GM12864 (cell line): ENCODE data around the gene CYTH2.

ENCODE experiments used
- DNase-seq: peaks from one replicate; pipeline ENCODE4 v3.0.0-alpha.2; 2011; ENCODE audit warnings: low read depth
- H3K4me3 ChIP-seq: 2 replicates; pipeline ENCODE4 v1.5.1; 2011; ENCODE audit warnings: mild to moderate bottlenecking, low read depth, low read length, control low read depth
- TF ChIP-seq, protein P1 (sequence below): IDR thresholded peaks from 2 replicates; pipeline ENCODE4 v1.5.1; 2011; ENCODE audit warnings: low read depth, mild to moderate bottlenecking, moderate library complexity, low read length, control low read depth, inconsistent platforms; ENCODE audit errors: missing control alignments

Gene CYTH2

DNA sequence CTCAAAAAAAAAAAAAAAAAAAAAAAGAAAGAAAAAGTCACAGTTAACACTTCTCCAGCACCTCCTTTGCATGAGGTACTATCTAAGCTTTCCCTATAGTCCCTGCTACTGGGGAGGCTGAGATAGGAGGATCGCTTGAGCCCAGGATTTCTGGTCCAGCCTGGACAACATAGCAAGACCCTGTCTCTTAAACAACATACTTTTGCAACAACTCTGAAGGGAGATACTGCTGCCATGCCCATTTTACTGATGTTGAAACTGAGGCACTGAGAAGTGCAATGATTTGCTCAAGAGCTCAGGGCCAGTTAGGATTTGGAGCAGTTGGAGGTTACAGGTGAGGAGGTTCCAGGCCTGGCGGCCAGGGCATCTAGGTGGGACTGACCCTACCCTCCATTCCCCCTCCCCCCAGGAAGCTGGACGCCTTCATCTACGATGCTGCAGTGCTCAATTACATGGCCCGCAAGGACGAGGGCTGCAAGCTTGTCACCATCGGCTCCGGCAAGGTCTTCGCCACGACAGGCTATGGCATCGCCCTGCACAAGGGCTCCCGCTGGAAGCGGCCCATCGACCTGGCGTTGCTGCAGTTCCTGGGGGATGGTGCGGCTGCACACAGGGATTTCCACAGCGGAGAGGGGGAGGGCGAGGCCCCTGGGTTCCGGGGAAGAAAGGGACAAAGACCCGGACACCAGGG, 27.7 kb upstream of the CYTH2 start:
- DNase-seq: no peak
- no peak overlapping the region for H3K4me3 ChIP-seq
- TF ChIP-seq, protein P1, sequence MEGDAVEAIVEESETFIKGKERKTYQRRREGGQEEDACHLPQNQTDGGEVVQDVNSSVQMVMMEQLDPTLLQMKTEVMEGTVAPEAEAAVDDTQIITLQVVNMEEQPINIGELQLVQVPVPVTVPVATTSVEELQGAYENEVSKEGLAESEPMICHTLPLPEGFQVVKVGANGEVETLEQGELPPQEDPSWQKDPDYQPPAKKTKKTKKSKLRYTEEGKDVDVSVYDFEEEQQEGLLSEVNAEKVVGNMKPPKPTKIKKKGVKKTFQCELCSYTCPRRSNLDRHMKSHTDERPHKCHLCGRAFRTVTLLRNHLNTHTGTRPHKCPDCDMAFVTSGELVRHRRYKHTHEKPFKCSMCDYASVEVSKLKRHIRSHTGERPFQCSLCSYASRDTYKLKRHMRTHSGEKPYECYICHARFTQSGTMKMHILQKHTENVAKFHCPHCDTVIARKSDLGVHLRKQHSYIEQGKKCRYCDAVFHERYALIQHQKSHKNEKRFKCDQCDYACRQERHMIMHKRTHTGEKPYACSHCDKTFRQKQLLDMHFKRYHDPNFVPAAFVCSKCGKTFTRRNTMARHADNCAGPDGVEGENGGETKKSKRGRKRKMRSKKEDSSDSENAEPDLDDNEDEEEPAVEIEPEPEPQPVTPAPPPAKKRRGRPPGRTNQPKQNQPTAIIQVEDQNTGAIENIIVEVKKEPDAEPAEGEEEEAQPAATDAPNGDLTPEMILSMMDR: no peak

DNA sequence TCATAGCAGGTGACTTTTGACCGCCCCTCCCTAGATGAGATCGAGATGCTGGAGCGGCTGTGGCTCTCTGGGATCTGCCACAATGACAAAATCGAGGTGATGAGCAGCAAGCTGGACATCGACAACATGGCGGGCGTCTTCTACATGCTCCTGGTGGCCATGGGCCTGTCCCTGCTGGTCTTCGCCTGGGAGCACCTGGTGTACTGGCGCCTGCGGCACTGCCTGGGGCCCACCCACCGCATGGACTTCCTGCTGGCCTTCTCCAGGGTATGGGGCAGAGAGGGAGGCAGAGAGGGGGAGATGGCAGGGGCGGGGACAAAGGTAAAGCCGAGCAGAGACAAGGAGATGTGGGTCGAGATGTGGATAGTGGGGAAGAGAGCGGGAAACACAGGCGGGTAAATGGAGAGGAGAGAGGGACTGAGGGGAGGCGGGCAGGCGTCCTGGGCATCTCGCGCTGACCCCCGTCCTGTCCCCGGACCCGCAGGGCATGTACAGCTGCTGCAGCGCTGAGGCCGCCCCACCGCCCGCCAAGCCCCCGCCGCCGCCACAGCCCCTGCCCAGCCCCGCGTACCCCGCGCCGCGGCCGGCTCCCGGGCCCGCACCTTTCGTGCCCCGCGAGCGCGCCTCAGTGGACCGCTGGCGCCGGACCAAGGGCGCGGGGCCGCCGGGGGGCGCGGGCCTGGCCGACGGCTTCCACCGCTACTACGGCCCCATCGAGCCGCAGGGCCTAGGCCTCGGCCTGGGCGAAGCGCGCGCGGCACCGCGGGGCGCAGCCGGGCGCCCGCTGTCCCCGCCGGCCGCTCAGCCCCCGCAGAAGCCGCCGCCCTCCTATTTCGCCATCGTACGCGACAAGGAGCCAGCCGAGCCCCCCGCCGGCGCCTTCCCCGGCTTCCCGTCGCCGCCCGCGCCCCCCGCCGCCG, 26.8 kb upstream of the CYTH2 start:
- TF ChIP-seq, protein P1: no peak
- DNase-seq: no peak

DNA sequence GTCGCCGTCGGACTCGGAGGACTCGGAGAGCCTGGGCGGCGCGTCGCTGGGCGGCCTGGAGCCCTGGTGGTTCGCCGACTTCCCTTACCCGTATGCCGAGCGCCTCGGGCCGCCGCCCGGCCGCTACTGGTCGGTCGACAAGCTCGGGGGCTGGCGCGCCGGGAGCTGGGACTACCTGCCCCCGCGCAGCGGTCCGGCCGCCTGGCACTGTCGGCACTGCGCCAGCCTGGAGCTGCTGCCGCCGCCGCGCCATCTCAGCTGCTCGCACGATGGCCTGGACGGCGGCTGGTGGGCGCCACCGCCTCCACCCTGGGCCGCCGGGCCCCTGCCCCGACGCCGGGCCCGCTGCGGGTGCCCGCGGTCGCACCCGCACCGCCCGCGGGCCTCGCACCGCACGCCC, 25.9 kb upstream of the CYTH2 start:
- DNase-seq: no peak
- TF ChIP-seq, protein P1: no peak
- H3K4me3 ChIP-seq: no peak overlapping the region

More for the DNA sequence above, 26.8 kb upstream of the CYTH2 start:
- no peak overlapping the region for H3K4me3 ChIP-seq

DNA sequence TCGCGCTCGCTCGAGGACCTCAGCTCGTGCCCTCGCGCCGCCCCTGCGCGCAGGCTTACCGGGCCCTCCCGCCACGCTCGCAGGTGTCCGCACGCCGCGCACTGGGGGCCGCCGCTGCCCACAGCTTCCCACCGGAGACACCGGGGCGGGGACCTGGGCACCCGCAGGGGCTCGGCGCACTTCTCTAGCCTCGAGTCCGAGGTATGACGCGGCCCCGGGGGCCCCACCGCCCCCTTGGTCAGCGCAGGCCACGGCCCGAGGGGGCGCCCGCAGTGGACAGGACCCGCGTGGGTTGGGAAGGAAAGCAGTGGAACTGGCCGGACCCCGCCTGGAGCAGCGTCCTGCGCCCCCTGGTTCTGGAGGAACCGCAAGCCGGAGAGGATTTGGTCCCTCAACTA, 25.4 kb upstream of the CYTH2 start:
- 0 out of 2 replicates have a peak overlapping the region, but pooled peaks have one; percentile 89 for H3K4me3 ChIP-seq
- DNase-seq: no peak
- TF ChIP-seq, protein P1: no peak

DNA sequence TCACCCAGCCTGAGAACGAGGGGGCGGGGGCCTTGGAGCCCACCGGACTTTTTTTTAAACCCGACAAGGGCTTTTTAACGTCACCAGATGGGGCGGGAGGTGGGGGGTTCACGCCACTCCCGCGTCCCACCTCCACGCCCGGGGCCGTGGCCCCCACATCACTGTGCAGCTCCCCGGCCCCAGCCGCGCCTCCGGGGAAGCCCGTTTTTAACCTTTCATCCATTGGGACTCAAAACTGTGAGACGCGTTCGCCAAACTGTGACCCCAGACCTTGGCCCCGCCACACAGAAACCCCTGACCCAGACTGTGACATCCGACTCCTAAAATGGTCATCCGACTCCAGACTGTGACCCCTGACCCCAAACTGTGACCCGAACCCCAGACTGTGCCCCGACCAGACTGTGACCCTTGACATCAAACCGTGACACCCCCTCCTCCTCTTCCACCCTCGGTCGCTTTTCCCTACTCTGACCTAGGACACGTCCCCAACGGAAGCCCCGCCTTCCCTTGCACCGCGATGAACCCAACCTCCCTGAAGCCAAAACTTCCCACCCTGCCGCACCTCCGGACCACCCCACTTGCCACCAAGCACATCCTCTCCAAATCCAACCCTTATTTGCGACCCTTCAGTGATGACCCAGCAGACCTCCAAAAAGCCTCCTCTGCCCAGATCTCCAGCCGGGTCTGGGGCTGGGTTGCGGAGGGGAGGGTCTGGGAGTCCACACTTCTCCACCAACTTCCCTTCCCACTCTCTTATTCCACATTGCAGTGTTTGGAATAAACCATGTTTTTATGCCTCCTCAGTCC, 24.8 kb upstream of the CYTH2 start:
- DNase-seq: no peak
- TF ChIP-seq, protein P1: no peak
- peak overlapping the region; percentile 89 for H3K4me3 ChIP-seq

DNA sequence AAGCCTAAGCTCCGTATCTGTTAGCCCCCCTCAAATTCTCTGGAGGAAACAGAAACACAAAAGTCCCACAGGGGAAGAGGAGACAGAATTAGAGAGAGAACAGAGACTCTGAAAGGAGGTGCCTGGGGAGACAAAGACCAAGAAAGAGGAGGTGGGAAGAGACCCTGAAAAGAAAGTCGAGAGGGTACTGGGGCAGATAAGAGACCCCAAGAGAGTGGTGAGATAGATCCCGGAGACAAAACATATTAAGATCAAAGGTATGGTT, 24.3 kb upstream of the CYTH2 start:
- TF ChIP-seq, protein P1: no peak
- DNase-seq: no peak
- peak overlapping the region; percentile 89 for H3K4me3 ChIP-seq
